HG03280 (cell line): ENCODE results near the gene GMEB2.

Experiments used
- ATAC-seq: cut with Tn5 transposase; IDR thresholded peaks from one replicate; pipeline ENCODE4 v1.9.1; 2021; ENCODE audit warnings: mild to moderate bottlenecking, moderate library complexity; ENCODE audit not compliant: unreplicated experiment

The GMEB2 gene

DNA sequence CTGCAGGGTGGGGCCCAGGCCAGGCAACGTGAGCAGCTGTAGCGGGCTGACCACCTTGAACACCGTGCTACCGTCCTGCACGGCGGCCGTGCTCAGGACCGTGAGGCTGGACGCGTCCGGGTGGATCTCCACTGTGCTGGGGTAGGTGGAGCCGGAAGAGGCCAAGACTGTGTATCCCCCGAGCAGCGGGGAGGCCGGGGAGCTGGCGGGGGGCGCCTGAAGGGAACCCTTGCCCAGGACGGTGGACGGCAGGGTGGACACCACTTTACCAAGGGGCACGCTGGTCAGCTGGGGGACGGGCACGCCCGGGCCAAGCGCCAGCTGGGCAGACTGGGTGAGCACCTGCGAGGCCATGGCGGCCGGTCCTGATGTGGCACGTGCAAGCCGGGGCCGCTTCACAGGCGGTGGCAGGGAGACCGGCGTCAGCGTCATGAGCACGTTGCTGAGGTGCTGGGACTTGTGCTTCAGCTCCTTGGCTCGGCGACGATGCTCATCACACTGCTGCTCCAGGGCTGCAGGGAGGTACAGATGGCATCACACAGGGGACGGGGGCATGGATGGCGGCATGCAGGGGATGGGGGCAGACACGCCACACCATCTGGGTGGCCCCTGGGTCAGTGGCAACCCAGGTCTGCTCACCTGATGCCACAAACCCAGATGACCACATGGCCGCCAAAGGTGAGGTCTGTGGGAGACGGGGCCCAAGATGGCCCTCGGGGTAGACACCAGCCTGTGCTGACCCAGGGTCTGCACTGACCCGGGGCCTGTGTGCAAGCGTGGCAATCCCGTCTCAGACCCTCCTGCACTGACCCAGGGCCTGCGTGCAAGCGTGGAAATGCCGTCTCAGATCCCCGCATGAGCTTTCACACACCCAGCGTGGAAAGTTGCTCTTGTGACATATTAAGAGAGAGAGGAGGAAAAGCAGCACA is 36.4 kb downstream of the GMEB2 start:
- ATAC-seq: no peak

DNA sequence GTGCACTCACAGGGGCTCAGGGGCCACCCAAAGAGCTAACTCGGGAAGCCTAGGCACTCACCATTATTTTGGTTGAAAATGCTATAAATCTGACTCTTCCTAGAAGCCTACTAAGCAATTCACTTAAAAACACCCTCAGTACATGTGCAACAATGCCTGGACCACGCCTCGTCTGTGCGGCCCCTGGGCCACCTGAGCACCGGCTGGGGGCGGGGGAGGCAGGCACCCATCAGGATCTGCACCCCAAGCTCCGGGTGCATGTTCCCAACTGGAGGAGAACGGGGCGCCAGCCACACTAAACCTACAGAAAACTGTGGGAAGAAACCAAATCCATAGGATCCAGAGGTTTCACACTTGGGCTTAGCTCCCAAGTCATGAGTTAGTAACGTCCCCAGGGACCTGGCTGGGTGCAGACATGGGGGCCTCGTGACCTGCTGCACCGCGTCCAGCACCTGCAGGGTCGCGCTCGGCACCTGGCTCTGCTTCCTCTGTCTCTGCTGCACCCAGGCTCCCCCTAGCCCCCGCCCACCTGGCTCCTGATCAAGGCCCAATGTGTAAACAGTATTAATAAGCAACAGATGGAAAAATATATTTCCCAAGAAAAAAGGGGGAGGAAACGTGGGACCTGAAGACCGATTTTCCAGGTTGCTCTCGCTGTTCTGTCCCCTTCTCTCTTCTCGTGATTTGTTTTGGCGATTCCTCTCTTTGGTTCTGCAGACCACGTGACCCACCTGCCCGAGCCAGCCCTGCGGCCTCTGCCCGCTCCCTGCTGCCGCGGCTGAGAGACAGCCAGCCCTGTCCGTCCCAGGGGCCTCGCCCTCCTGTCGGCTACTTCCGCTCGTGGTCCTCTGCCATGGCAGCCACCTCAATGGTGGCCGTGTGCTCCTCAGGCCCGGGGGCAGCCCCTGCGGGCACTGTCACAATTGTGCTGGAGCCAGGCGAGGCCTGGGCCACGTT is 37.4 kb downstream of the GMEB2 start:
- no peak for ATAC-seq

DNA sequence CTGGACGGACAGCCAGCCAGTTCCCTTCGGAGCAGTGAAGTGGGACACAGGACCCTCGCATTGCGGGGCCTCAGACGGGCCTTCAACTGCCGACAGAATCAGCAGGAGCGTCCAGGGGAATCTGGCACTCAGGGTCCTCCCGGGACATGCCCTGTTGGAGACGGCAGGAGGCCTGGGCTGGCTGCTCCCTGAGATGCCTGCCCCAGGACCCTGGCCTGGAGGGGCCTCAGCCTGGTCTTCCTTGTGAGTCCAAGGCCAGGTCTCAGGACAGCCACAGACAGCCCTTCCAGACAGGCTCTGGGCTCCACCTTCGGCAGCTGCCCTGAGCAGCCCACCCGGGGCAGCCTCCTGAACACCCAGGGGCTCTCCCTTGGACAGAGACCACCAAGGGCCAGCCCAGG is 38.3 kb downstream of the GMEB2 start:
- no peak for ATAC-seq

DNA sequence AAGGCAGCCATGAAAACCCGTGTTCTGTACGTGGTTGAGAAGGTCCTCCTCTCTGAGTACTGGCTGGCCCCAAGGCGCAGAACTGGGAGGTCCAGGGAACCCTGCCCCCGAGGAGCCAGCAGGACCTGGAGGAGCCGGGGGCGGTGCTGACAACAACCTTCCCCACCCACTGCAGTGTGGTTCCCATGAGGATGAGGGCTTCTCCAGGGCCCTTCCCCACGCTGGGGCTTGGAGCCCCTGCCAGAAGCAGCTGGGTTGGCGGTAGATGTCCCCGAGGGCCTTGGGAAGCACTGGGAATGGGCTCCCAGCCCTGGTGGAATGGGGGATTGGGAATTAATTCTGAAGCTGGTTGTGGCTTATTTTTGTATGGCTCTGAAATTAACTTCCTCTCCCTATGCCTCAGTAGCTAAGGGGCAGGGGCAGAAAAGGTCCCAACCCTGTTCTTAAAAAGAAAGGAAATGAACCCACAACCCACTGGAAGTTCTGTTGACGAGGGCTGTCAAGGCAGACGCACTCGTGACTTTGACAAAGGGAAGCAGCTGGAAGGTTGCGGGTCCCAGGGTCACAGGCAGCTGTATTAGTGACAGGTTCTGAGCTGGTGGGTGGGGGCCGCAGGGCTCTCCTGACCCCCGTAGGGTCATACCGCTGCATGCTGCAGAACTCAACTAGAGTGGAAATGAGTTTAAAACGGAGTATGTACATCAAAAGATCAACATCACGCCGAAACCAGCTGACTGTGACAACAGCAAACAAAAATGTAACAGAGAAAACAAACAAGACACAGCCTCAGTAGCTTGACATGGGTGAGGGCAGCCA is 38.9 kb downstream of the GMEB2 start:
- ATAC-seq: no peak

DNA sequence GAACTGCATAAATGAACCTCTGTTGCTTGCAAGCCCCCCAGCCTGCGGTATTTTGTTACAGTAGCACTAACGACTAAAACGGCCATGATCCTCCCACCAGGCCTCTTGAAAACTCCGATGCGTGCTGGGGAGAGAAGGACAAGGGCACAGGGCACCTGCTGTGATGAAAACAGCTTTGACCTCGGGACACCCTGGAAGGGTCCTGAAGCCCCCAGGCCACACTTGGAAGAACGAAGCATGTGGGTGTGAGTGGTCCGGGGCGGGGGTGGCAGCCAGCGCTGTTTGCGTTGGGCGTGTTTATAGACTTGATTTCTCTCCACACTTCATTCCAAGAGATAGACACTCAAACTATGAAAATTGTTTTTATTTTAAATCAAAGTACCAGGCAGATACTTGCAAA is 39.6 kb downstream of the GMEB2 start:
- ATAC-seq: no peak

DNA sequence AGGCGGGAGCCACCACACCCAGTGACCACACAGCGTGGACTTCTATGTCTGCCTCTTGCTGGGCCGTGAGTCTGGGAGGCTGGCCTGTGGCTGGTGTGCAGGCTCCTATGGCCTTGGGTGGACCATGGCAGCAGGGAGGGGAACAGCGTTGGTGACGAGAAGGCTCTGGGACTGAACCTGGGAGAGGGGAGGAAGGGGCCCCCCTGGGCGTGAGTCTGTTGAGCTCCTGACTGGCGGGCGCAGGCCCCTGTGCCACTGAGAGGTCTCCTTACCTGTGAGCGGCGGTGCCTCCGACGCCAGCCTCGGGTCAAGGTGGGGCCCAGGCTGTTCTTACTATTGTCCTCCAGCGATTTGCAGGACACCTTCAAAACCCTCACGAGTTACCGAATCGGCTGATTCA is 40.1 kb downstream of the GMEB2 start:
- no peak for ATAC-seq

DNA sequence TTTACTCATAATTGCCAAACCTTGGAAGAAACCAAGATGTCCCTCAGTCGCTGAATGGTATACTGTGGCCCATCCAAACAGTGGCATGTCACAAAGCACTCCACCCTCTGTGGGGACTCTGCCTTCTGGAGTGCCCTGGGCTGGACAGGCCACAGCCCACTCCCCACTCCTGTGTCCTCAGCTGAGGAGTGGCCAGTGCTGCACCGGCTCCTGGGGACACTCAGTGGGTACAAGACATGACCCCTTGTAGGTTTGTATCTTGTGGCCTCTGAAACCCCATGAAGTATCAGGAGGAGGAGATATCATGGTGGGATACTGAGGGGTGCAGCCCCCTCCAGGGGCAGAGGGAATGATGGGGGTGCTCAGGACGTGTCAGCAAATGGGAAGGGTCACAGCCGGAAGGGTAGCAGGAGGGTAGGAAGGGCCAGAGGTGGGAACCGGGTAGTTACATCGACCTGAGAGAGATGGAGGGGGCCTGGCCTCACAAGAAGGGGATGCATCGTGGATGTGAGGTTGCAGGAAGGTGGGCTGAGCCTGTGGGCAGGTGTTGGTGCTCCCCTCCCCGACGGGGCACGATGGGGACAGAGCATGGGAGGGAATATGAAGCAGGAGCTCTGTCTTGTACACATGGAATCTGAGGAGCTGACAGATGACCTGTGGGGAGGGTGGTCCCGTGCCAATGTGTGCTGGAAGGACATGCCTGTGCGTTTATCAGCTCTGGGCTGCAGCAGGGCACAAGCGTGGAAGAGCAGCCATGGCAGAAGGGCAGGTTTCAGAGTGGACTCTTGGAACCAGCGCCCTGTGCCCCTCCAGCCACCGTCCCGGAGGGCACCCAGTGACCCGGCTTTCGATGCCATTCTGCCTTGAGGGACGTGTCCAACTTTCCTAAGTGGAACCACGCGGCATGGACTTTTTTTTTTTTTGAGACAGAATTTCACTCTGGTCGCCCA is 41.0 kb downstream of the GMEB2 start:
- no peak for ATAC-seq

DNA sequence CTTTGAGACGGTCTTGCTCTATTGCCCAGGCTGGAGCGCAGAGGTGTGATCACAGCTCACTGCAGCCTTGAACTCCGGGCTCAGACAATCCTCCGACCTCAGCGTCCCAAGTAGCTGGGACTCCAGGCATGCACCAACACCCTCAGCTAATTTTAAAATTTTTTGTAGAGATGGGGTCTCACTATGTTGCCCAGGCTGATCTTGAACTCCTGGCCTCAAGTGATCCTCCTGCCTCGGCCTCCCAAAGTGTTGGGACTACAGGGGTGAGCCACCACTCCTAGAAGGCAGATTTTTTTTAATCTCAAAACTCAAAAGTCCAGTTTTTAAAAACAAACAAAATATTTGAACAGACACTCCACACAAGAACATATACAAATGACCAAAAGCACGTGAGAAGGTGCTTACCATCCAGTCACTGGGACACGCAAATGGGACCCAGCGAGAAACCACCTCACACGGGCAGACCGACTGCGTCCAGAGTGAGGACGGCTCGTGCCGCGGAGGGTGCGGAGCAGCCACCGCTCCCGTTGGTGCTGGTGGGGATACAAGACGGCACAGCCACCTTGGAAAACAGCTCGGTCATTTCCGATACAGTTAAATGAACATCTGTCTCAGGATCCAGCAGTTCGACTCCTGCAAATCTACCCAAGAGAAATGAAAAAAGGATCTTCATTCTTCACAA is 44.4 kb downstream of the GMEB2 start:
- ATAC-seq: no peak

DNA sequence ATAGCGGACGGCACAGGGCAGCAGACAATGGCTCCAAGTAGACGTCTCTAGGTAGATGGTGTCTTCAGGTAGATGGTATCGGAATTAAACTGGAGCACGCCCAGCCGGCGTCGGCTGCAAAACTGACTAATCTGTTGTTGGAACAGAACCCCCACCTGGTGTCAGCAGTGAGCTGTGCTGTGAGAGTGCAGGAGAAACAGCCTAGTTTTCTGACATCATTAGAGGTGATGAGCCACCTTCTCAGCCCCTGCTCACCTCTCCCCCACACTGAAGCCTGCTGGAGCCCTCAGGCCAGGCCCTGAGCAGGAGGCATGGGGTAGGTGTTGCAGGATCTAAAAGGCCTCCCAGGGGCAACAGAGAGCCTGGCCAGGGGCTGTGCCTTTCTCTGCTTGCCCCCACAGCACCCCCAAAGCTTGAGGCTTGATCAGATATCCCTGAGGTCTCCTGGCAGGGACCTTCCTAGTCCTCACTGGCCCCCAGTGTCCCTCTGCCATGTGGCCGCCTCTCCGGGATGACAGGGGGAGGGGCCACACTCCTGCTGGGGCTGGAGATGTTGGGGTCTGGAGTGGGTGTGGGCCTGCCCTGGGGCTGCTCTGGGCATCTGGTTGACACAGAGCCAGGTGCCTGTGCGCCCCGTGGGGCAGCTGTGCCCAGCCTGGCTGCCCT is 46.0 kb downstream of the GMEB2 start:
- no peak for ATAC-seq

DNA sequence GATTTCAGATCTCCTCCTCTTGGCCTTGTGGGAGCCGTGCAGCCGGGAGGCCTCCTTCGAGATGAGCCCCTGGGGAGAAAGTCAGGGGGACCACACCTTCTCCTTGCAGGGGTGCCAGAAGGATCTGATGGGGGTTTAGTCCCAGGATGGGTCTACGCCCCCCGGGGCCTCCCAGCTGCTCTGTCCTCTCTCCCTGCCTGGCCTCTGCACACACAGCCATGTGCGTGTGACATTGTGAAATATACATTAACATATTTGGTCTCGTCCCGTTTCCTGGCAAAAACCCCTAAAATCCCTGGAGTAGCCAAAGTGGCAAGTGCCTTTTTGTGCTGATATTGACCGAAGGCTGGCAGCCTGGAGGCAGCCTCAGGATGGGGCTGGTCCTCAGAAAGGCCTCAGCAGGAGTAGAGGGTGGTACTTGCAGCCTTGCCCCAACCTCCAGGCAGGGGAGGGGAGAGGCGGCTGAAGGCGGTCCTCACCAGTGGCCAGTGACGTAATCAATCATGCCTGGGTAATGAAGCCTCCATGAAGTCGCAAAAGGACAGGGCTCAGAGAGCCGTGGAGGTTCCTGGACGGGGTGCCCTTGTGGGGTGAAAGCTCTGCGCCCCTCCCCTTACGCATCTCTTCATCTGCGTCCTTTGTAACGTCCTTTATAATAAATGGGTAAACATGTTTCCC is 47.7 kb downstream of the GMEB2 start:
- ATAC-seq: no peak

DNA sequence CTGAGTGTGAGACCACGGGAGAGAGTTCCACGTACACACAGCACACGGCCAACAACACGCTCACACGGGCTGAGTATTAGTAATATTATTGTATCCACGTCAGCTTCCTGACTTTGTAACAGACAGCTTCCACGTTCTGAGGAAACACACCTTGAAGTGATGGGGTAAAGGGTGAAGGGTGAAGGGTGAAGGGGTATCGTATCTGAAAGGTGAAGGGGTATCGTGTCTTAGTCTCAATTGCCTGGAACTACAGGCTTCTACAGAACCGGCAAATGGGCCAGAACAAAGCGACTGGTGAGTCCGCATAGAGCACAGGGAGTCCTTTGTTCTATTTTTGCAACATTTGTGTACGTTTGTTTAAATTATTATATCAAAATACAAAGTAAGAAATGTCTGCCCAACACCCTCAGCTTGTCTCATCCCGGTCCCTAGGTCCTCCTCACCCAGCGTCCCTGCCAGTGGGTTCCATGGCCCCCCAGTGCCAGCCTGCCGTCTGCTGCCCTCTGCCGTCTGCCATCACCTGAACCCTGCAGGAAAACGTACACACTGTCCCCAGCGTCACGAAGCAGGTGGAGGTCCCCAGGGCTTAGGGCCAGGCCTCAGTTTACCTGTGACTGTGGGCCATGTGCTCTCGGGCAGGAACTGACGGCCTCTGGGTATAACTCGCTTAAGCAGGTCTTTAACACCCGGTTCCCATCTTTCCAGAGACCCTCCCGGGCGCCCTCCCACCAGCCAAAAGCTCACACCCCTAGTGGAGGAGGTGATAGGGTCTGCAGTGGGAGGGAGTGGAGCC is 48.5 kb downstream of the GMEB2 start:
- no peak for ATAC-seq

DNA sequence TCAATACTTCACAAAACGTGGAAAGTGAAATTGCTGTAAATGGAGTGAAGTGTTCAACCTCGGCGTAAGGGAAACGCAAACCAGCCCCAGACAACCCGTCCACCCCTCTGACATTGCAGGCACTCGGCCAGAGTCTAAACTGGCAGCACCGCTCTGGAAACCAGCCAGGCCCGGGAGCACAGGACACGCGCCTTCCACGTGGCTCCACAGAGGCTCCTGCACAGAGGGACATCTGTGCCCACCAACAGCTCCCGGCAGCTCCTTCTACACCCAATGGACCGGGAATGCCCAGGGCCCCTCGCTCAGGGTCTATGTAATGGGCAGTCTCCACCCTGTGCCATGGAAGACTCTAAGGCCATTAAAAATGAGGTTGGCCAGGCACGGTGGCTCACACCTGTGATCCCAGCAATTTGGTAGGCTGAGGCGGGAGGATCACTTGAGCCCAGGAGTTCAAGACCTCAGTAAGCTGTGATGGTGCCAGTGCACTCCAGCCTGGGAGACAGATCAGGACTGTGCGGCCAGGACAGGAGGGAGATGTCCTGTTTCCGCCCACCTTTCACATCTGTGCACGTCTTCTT is 49.5 kb downstream of the GMEB2 start:
- ATAC-seq: no peak

DNA sequence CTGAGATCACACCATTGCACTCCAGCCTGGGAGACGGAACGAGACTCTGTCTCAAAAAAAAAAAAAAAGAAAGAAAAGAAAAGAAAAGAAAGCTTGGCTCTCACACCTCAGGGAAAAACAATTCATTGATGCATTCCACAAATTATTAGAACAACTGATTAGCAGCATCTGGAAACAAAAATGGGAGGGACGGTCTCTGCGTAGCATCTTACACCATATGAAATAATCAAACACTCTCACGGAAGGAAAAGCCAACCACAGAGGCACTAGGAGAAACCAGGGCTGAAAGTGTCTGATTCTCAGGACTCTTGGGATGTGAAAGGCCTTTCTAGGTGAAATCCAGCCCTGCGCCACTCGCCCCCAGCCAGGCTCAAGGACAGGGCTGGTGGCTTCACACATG is 50.6 kb downstream of the GMEB2 start:
- no peak for ATAC-seq

DNA sequence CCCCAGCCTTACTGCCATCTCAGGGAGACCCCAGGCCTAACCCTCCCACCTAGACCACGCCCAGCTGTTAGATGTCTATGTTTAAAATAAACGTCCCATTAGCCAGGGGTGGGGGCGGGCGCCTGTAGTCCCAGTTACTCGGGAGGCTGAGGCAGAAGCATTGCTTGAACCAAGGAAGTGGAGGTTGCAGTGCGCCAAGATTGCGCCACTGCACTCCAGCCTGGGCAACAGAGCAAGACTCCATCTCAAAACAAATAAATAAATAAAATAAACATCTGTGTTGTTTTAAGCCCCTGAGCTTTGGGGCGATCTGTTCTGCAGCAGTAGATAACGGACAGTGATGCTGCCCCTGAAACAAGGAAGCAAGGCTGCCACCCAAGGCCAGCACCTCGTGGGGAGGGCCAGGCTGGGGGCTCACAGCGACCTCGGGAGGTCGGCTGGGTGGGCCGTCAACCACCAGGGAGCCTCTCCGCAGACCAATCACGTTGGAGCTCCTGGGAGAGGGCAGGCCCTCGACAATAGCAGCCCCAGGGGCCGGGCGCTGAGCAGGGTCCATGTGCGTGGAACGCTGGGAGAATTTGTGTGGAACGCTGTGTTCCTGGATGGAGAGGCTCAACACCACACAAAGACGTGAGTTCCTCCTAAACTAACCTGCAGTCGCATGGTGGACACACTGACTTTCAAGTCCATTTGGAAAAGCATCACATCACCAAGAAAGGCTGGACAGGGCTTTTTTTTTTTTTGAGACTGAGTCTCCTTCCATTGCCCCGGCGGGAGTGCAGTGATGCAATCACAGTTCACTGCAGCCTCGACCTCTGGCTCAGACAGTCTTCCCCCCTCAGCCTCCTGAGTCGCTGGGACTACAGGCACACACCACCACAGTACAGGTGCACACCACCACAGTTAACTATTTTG is 51.8 kb downstream of the GMEB2 start:
- ATAC-seq: no peak

DNA sequence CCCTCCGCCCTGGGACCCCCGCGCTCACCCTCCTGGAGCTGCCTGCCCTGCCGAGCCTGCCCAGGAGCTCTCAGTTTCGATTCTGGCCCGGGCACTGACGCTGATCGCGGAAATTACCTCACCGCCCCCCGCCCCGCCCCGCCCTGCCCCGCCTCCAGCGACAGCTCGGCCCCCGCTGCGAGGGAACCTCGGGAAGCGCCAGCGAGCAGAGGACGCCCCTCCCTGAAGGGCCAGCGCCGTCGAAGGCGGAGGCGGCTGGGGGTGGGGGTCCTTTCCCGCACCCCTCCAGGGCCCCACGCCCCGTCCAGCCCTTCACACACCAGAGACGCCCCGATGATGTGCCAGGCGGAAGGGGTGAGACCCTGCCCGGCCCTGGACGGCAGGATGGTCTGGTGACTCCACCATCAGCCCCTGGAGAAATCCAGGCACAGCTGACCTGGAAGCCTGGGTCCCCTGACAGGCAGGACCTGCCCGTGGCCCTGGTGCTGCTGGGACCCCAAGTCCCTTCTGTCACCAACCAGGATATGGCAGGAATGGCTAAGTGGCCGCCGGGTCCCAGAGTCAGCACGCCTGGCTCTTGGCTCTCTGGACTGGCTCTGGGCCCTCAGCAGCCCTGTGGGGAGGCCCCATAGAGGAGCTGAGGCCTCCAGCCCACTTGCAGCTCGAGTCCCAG is 52.6 kb downstream of the GMEB2 start, which contains the start of gene HELZ2:
Gene HELZ2 (minus strand): TSS at position 84 of the 673 bp plus-strand sequence. CDS start 1,854 bp downstream, outside the sequence.
- peak; percentile 51 for ATAC-seq
